SK-N-SH treated with all-trans-retinoic acid at 6 μM for 48 hours (cell line): ENCODE data around the gene SLC29A3.
"Not testable (repeated sequence)": the region's sequence is repeated elsewhere in the genome, so short reads cannot be mapped to it uniquely, and the experiment has no call there.

Experiments used
- ATAC-seq: fragments of 200-7000 bp; cut with Tn5 transposase; 3 replicates; pipeline ENCODE4 v1.9.1; 2020; ENCODE audit warnings: mild to moderate bottlenecking, moderate library complexity
- ARNTL ChIP-seq: fragments of 450-650 bp; formaldehyde crosslinking; IDR thresholded peaks from 2 replicates; pipeline ENCODE4 v1.5.0; 2020; ENCODE audit warnings: low read depth, mild to moderate bottlenecking, moderate library complexity, borderline replicate concordance
- BACH2 ChIP-seq: fragments of 250-450 bp; sonication (Bioruptor Pico); IDR thresholded peaks from 2 replicates; pipeline ENCODE4 v1.9.0; 2021; ENCODE audit warnings: mild to moderate bottlenecking, borderline replicate concordance
- CREB5 ChIP-seq: fragments of 250-450 bp; sonication (Bioruptor Pico); IDR thresholded peaks from 2 replicates; pipeline ENCODE4 v1.5.1; 2020; ENCODE audit warnings: low read depth, mild to moderate bottlenecking, moderate library complexity
- CSDC2 ChIP-seq: fragments of 250-450 bp; sonication (Bioruptor Pico); IDR thresholded peaks from 2 replicates; pipeline ENCODE4 v1.5.0; 2020; ENCODE audit warnings: mild to moderate bottlenecking, moderate library complexity
- ESRRG ChIP-seq: fragments of 250-450 bp; sonication (Bioruptor Pico); IDR thresholded peaks from 2 replicates; pipeline ENCODE4 v1.6.1; 2021; ENCODE audit warnings: mild to moderate bottlenecking
- GLIS3 ChIP-seq: fragments of 250-450 bp; sonication (Bioruptor Pico); IDR thresholded peaks from 2 replicates; pipeline ENCODE4 v1.5.0; 2020; ENCODE audit warnings: mild to moderate bottlenecking, moderate library complexity
- ISL1 ChIP-seq: fragments of 250-450 bp; sonication (Bioruptor Pico); IDR thresholded peaks from 2 replicates; pipeline ENCODE4 v2.1.2; 2022; ENCODE audit warnings: mild to moderate bottlenecking, moderate library complexity
- POU6F1 ChIP-seq: fragments of 250-450 bp; sonication (Bioruptor Pico); IDR thresholded peaks from 2 replicates; pipeline ENCODE4 v1.8.0; 2021; ENCODE audit warnings: low read depth, mild to moderate bottlenecking, moderate library complexity, borderline replicate concordance
- PPARA ChIP-seq: fragments of 250-450 bp; sonication (Bioruptor Pico); IDR thresholded peaks from 2 replicates; pipeline ENCODE4 v1.5.0; 2020; ENCODE audit warnings: mild to moderate bottlenecking, borderline replicate concordance
- RARB ChIP-seq: fragments of 250-450 bp; sonication (Bioruptor Pico); IDR thresholded peaks from 2 replicates; pipeline ENCODE4 v1.8.0; 2021; ENCODE audit warnings: mild to moderate bottlenecking, moderate library complexity
- TOX ChIP-seq: fragments of 250-450 bp; sonication (Bioruptor Pico); IDR thresholded peaks from 2 replicates; pipeline ENCODE4 v1.8.0; 2021; ENCODE audit warnings: mild to moderate bottlenecking, moderate library complexity, borderline replicate concordance
- TSHZ2 ChIP-seq: fragments of 250-450 bp; sonication (Bioruptor Pico); IDR thresholded peaks from 2 replicates; pipeline ENCODE4 v1.5.0; 2020; ENCODE audit warnings: mild to moderate bottlenecking, moderate library complexity
- ZC3H10 ChIP-seq: fragments of 250-450 bp; sonication (Bioruptor Pico); IDR thresholded peaks from 2 replicates; pipeline ENCODE4 v1.5.1; 2021; ENCODE audit warnings: mild to moderate bottlenecking, moderate library complexity
- ZFP3 ChIP-seq: fragments of 250-450 bp; sonication (Bioruptor Pico); IDR thresholded peaks from 2 replicates; pipeline ENCODE4 v1.5.0; 2020; ENCODE audit warnings: mild to moderate bottlenecking, moderate library complexity
- ZFP30 ChIP-seq: fragments of 450-650 bp; formaldehyde crosslinking; IDR thresholded peaks from 2 replicates; pipeline ENCODE4 v1.5.0; 2022; ENCODE audit warnings: mild to moderate bottlenecking, moderate library complexity
- ZNF565 ChIP-seq: fragments of 450-650 bp; formaldehyde crosslinking; conservative IDR thresholded peaks from 2 replicates; pipeline ENCODE4 v1.5.0; 2020; ENCODE audit warnings: low read depth, mild to moderate bottlenecking, moderate library complexity
- ZNF70 ChIP-seq: fragments of 450-650 bp; formaldehyde crosslinking; IDR thresholded peaks from 2 replicates; pipeline ENCODE4 v1.5.0; 2020; ENCODE audit warnings: mild to moderate bottlenecking, moderate library complexity
- ZNF8 ChIP-seq: fragments of 450-650 bp; formaldehyde crosslinking; IDR thresholded peaks from 2 replicates; pipeline ENCODE4 v1.5.0; 2020; ENCODE audit warnings: mild to moderate bottlenecking, moderate library complexity
- TF ChIP-seq, protein P1 (sequence below): fragments of 250-450 bp; sonication (Bioruptor Pico); IDR thresholded peaks from 2 replicates; pipeline ENCODE4 v1.8.0; 2020; ENCODE audit warnings: mild to moderate bottlenecking, moderate library complexity, borderline replicate concordance
- TF ChIP-seq, protein P2 (sequence below): fragments of 250-450 bp; sonication (Bioruptor Pico); IDR thresholded peaks from 2 replicates; pipeline ENCODE4 v1.5.1; 2021; ENCODE audit warnings: mild to moderate bottlenecking, moderate library complexity

SLC29A3 gene

DNA sequence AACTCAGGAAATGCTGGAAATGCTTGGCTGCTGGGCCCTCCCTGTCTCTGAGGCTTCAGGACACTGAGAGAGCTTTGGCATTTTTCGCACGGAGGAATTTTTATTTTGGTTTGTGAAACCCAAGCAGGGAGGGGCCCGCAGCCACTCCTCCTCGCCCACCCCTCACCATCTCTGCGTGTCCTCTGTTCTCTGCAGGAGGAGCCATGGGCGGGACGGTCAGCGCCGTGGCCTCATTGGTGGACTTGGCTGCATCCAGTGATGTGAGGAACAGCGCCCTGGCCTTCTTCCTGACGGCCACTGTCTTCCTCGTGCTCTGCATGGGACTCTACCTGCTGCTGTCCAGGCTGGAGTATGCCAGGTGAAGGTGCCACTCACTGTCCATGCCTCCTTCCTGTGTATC, 36.8 kb downstream of the SLC29A3 start:
- no peak for TF ChIP-seq ZFP30
- no peak for TF ChIP-seq ZNF70 (CRISPR knock-in tag)
- no peak for TF ChIP-seq TOX (CRISPR knock-in tag)
- no peak for ATAC-seq

GRCh38 chr10:71357792-71358265, 38.8 kb downstream of the SLC29A3 start:
- peak; percentile 65 for ATAC-seq
- TF ChIP-seq ZNF565 (CRISPR knock-in tag): no peak
- no peak for TF ChIP-seq RARB (CRISPR knock-in tag)
- no peak for TF ChIP-seq ZNF70 (CRISPR knock-in tag)
- TF ChIP-seq, protein P1, sequence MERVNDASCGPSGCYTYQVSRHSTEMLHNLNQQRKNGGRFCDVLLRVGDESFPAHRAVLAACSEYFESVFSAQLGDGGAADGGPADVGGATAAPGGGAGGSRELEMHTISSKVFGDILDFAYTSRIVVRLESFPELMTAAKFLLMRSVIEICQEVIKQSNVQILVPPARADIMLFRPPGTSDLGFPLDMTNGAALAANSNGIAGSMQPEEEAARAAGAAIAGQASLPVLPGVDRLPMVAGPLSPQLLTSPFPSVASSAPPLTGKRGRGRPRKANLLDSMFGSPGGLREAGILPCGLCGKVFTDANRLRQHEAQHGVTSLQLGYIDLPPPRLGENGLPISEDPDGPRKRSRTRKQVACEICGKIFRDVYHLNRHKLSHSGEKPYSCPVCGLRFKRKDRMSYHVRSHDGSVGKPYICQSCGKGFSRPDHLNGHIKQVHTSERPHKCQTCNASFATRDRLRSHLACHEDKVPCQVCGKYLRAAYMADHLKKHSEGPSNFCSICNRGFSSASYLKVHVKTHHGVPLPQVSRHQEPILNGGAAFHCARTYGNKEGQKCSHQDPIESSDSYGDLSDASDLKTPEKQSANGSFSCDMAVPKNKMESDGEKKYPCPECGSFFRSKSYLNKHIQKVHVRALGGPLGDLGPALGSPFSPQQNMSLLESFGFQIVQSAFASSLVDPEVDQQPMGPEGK: no peak
- no peak for TF ChIP-seq GLIS3 (CRISPR knock-in tag)
- TF ChIP-seq, protein P2, sequence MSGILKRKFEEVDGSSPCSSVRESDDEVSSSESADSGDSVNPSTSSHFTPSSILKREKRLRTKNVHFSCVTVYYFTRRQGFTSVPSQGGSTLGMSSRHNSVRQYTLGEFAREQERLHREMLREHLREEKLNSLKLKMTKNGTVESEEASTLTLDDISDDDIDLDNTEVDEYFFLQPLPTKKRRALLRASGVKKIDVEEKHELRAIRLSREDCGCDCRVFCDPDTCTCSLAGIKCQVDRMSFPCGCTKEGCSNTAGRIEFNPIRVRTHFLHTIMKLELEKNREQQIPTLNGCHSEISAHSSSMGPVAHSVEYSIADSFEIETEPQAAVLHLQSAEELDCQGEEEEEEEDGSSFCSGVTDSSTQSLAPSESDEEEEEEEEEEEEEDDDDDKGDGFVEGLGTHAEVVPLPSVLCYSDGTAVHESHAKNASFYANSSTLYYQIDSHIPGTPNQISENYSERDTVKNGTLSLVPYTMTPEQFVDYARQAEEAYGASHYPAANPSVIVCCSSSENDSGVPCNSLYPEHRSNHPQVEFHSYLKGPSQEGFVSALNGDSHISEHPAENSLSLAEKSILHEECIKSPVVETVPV: no peak
- no peak for TF ChIP-seq ZNF8 (CRISPR knock-in tag)
- TF ChIP-seq BACH2 (CRISPR knock-in tag): no peak
- no peak for TF ChIP-seq CSDC2
- TF ChIP-seq ARNTL (CRISPR knock-in tag): no peak
- TF ChIP-seq ISL1 (CRISPR knock-in tag): no peak
- no peak for TF ChIP-seq ZFP3 (CRISPR knock-in tag)
- TF ChIP-seq ESRRG (CRISPR knock-in tag): no peak
- no peak for TF ChIP-seq ZC3H10 (CRISPR knock-in tag)
- TF ChIP-seq PPARA (CRISPR knock-in tag): no peak

GRCh38 chr10:71358277-71358676, 39.2 kb downstream of the SLC29A3 start:
- ATAC-seq: peak; percentile 38
- TF ChIP-seq ESRRG (CRISPR knock-in tag): no peak
- no peak for TF ChIP-seq ZC3H10 (CRISPR knock-in tag)
- TF ChIP-seq RARB (CRISPR knock-in tag): no peak

DNA sequence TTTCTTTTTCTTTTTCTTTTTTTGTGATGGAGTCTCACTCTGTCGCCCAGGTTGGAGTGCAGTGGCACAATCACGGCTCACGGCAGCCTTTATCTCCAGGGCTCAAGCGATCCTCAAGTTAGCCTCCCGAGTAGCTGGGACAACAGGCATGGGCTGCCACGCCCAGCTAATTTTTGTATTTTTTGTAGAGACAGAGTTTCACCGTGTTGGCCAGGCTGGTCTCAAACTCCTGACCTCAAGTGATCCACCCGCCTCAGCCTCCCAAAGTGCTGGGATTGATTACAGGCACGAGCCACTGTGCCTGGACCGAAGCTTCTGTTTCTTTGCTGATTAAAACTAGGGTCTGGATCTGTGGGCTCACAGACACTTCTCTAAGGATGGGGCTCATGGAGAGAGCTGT, 39.8 kb downstream of the SLC29A3 start:
- ATAC-seq: not testable (repeated sequence)

GRCh38 chr10:71359364-71360046, 40.4 kb downstream of the SLC29A3 start:
- no peak for ATAC-seq

More at GRCh38 chr10:71359364-71360046, 40.4 kb downstream of the SLC29A3 start:
- TF ChIP-seq TSHZ2 (CRISPR knock-in tag): no peak
- no peak for TF ChIP-seq GLIS3 (CRISPR knock-in tag)
- TF ChIP-seq, protein P2: no peak
- no peak for TF ChIP-seq ISL1 (CRISPR knock-in tag)
- no peak for TF ChIP-seq ZNF70 (CRISPR knock-in tag)
- no peak for TF ChIP-seq POU6F1 (CRISPR knock-in tag)
- TF ChIP-seq CREB5 (CRISPR knock-in tag): no peak
